ENCODE measurements around the gene GSC2. TPM values are rescaled to one million over a fixed set of nuclear protein-coding genes. Genes with fewer than 3 reads are reported as not detected.

GSC2 gene
- total and polyA plus RNA-seq, 9 of the 15 experiments (the other 6 are each of a cell fraction or from before 2014, with no cell fraction given), result not detected

- TF ChIP-seq, protein P1, sequence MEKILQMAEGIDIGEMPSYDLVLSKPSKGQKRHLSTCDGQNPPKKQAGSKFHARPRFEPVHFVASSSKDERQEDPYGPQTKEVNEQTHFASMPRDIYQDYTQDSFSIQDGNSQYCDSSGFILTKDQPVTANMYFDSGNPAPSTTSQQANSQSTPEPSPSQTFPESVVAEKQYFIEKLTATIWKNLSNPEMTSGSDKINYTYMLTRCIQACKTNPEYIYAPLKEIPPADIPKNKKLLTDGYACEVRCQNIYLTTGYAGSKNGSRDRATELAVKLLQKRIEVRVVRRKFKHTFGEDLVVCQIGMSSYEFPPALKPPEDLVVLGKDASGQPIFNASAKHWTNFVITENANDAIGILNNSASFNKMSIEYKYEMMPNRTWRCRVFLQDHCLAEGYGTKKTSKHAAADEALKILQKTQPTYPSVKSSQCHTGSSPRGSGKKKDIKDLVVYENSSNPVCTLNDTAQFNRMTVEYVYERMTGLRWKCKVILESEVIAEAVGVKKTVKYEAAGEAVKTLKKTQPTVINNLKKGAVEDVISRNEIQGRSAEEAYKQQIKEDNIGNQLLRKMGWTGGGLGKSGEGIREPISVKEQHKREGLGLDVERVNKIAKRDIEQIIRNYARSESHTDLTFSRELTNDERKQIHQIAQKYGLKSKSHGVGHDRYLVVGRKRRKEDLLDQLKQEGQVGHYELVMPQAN (IDR thresholded peaks at IDR 0.05; ENCODE audit: borderline replicate concordance), result peak; percentile 79
- TF ChIP-seq MTA1 (IDR thresholded peaks at IDR 0.05; ENCODE audit: borderline replicate concordance) (peak; percentile 60; the same call in 1 of the 2 replicates), PRPF4 (IDR thresholded peaks at IDR 0.05; ENCODE audit: insufficient read depth, low read depth, low read length, poor library complexity, severe bottlenecking) (peak; percentile 40), ETS1 (conservative IDR thresholded peaks at IDR 0.05; ENCODE audit: control insufficient read depth, low read depth, low read length) (peak; percentile 87), HLTF (IDR thresholded peaks at IDR 0.05) (peak; percentile 78; the same call in 1 of the 2 replicates), ATF7 (IDR thresholded peaks at IDR 0.05) (peak; percentile 85), DIDO1 (tag; IDR thresholded peaks at IDR 0.05; ENCODE audit: low read depth) (peak; percentile 66; the same call in 1 of the 2 replicates), GTF2F1 (IDR thresholded peaks at IDR 0.05; ENCODE audit: low read depth, low read length) (peak; percentile 86), POLR2AphosphoS5 (IDR thresholded peaks at IDR 0.05; ENCODE audit: control insufficient read depth, insufficient read depth, low read depth, low read length) (peak; percentile 96), PHF8 (IDR thresholded peaks at IDR 0.05; ENCODE audit: borderline replicate concordance, low read length) (peak; percentile 90), GABPB2 (CRISPR knock-in tag; conservative IDR thresholded peaks at IDR 0.05) (0 out of 2 replicates have a peak, but pooled peaks have one; percentile 11), TEAD4 (IDR thresholded peaks at IDR 0.05; ENCODE audit: low read length) (peak; percentile 38; the same call in 1 of the 2 replicates), TEAD4 (CRISPR knock-in tag; IDR thresholded peaks at IDR 0.05; ENCODE audit: borderline replicate concordance) (no peak), ARID3A (IDR thresholded peaks at IDR 0.05; ENCODE audit: borderline replicate concordance, low read depth, low read length) (no peak), ZNF165 (CRISPR knock-in tag; IDR thresholded peaks at IDR 0.05; ENCODE audit: borderline replicate concordance) (peak; percentile 87; the same call in 1 of the 2 replicates), MXD1 (CRISPR knock-in tag; IDR thresholded peaks at IDR 0.05; ENCODE audit: borderline replicate concordance, poor library complexity, severe bottlenecking) (peak; percentile 52), NCOA2 (IDR thresholded peaks at IDR 0.05; ENCODE audit: partially characterized antibody in 2 of 2) (no peak), ZNF551 (CRISPR knock-in tag; IDR thresholded peaks at IDR 0.05) (no peak), CBX2 (IDR thresholded peaks at IDR 0.05; ENCODE audit: insufficient read depth, low read length, poor library complexity, severe bottlenecking) (no peak), ZNF316 (IDR thresholded peaks at IDR 0.05) (0 out of 2 replicates have a peak, but pooled peaks have one; percentile 20), ERF (CRISPR knock-in tag; IDR thresholded peaks at IDR 0.05) (peak; percentile 98), MXI1 (IDR thresholded peaks at IDR 0.05; ENCODE audit: low read depth, low read length) (peak; percentile 55), TARDBP (IDR thresholded peaks at IDR 0.05) (peak; percentile 71; the same call in 1 of the 2 replicates), POLR2AphosphoS2 (IDR thresholded peaks at IDR 0.05; ENCODE audit: low read length) (peak; percentile 61; the same call in 1 of the 2 replicates)
Observed at GRCh38 chr22:19122143-19122751, 27.8 kb downstream of the GSC2 start, which contains the start of gene DGCR2 (continued).

Data from K562 (cell line).